NCI-H446 (cell line): Measurements from ENCODE around the gene CAP2.

ENCODE experiments used
- DNase-seq, 2 experiments: peaks; one replicate each; lab custom pipeline; 2025; lab: John Stamatoyannopoulos, UW

The CAP2 gene, protein sequence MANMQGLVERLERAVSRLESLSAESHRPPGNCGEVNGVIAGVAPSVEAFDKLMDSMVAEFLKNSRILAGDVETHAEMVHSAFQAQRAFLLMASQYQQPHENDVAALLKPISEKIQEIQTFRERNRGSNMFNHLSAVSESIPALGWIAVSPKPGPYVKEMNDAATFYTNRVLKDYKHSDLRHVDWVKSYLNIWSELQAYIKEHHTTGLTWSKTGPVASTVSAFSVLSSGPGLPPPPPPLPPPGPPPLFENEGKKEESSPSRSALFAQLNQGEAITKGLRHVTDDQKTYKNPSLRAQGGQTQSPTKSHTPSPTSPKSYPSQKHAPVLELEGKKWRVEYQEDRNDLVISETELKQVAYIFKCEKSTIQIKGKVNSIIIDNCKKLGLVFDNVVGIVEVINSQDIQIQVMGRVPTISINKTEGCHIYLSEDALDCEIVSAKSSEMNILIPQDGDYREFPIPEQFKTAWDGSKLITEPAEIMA

DNA sequence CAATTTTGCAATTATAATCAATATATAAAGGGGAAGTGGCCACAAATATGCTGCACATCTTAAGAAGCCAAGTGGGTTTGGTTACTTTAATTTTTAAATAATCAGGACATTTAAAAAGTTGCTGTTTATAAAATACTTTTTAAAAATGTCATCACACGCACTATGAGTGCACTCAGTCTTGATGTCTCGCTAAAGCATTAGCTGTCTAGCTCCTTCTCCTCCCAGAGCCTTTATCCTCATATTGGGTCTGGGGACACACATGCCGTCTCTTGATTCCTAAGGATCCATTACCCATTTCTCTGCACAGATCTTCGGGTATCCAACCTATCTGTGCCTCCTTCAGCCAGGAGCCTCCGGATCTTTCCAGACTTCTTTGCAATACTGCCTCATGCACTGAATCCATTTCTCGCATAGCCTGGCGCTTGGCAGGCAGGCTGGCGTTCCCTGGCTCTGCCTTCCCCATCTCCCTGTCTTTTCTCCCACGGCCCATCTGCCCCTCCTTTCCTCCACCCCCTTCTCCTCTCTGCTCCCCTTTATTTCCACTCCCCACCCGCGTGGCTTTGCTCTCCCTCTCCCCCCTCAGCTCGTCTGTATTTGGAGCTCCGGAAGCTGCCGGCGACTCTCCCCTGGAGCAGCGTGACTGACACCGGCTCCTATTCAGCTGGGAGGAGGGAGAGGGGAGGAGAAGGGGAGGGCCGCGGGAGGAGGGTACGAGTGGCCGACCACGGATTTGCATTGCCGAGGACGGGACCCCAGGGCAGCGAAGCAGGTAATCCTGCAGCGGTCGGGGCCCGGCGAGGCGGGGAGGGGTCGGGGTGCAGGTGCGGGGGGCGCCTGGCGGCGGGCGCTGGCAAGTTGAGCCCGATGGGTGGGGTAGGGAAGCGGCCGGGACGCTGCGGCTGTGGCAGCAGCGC is at the start of gene CAP2:
Gene CAP2, plus strand, starts transcription at position 618 of the 914 bp plus-strand sequence. CDS start 27,961 bp downstream, outside the sequence.
- peak; percentile 73 for DNase-seq

- no peak for DNase-seq
Measured at GRCh38 chr6:17347012-17347411, 46.4 kb upstream of the CAP2 start.

- DNase-seq = no peak
Measured at GRCh38 chr6:17349427-17349826, 44.0 kb upstream of the CAP2 start.

DNA sequence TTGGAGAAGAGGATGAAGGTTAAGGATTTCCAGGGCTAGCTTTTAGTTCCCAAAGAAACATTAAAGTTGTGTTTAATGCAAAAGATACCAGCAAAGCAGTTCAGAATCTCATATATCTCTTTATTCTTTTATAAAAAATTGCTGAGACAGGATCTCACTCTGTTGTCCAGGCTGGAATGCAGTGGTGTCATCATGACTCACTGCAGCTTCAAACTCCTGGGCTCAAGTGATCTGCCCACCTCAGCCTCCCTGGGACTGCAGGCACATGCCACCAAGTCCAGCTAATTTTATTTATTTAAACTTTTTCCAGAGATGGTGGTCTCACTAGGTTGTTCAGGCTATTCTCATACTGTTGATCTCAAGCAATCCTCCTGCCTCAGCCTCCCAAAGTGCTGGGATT is 41.1 kb upstream of the CAP2 start:
- DNase-seq = no peak

GRCh38 chr6:17353440-17354175 is 39.8 kb upstream of the CAP2 start:
- DNase-seq = no peak

DNA sequence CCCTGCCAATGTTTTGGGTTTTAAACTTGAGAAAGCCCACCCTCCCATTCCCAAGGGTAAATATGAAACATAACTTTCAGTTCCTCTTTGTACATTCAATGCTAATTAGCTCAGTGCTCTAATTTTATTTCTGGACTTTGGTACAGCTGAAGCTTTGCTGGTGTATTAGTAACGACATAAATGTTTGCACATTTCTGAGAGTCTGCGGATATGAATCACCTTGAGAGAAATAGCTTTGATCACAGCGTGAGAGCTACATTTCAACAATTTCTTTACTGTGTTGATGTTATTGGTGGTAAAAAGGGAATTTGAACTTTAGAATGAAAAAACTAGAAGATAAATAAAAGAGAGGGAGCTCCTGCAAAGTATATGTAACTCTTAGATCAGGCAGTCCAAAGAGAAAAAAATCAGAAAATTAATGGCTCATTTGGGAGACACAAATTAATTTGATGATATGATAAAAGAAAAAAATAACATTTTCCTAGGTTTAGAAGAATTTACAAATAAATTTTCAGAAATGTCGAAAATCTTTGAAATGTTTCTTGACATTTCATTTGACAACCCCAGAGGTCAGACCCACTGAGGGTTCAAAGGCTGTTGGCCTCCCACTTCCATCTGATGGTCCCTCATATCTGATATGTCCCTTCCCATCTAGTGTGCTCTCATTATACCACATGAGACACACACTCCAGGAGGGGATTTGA is 38.5 kb upstream of the CAP2 start:
- no peak for DNase-seq

DNA sequence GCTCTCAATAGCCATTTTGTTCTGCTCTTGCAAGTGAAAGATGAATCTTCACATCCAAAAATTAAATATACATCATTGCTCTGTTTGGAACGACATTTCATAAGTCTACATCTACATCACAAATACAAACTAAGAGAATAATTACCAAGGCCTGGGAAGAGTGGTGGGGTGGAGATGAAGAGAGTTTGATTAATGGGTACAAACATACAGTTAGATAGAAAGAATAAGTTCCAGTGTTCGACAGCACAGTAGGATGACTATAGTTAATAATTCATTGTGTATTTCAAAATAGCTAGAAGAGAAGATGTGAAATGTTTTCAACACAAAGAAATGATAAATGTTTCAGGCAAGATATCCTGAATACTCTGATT is 38.0 kb upstream of the CAP2 start:
- DNase-seq = no peak

- DNase-seq = no peak
Measured at GRCh38 chr6:17358515-17358914, 34.9 kb upstream of the CAP2 start.

GRCh38 chr6:17360564-17360963 is 32.8 kb upstream of the CAP2 start:
- DNase-seq = no peak

- DNase-seq = no peak
Measured at GRCh38 chr6:17361013-17361412, 32.4 kb upstream of the CAP2 start.

GRCh38 chr6:17365961-17366360 is 27.4 kb upstream of the CAP2 start:
- no peak for DNase-seq

DNA sequence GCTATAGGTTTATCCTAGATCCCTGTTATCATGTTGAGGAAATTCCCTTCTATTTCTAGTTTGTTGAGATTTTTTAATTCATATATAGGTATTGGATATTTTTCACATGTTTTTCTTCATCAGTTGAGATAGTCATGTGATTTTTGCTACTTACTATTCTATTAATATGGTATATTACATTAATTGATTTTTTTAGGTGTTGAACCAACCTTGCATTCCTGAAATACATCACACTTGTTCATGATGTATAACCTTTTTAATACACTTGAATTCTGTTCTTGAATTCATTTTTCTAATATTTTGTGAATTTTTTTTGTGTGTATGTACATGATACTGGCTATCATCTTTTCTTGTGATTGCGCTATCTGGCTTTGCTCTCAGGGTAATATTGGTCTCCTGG is 25.5 kb upstream of the CAP2 start:
- DNase-seq = no peak

- peak; percentile 14 to 73 for DNase-seq
Measured at GRCh38 chr6:17381424-17382147, 11.8 kb upstream of the CAP2 start.

- DNase-seq = no peak
Measured at GRCh38 chr6:17385660-17386059, 7.7 kb upstream of the CAP2 start.

- DNase-seq = no peak
Measured at GRCh38 chr6:17388365-17388764, 5.0 kb upstream of the CAP2 start.

- DNase-seq = no peak
Measured at GRCh38 chr6:17389274-17389847, 4.0 kb upstream of the CAP2 start.

- no peak for DNase-seq
Measured at GRCh38 chr6:17390276-17390675, 3.1 kb upstream of the CAP2 start.

- no peak for DNase-seq
Measured at GRCh38 chr6:17391976-17392375, 1.4 kb upstream of the CAP2 start.

- DNase-seq = peak in 1 of 2 experiments; percentile 70
Measured at GRCh38 chr6:17393892-17394631, 667 bp downstream of the CAP2 start.

DNA sequence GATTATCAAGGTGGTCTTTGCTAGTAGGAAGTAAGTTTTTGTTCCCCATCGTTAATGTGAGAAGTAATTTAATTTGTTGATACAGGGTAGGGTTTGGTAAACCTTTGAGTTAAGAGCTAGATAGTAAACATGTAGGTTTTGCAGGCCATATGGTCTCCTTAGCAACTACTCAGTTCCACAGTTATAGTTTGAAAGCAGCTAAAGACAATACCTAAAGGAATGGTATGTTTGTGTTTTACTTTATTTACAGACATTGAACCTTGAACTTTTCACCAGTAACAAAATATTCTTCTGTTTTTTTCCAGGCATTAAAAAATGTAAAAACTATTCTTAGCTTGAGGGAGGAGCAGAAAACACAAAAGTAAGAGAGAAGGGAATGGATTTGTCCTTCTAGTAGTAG is 1.7 kb downstream of the CAP2 start:
- DNase-seq = no peak
